NCI-H2081 treated with DMSO at 0.1 percent for 48 hours (cell line): ENCODE results near the gene CA7.
"Not testable (repeated sequence)": the region's sequence is repeated elsewhere in the genome, so short reads cannot be mapped to it uniquely, and the experiment has no call there.

ENCODE experiments used
- DNase-seq: peaks from one replicate; lab custom pipeline; 2025; lab: John Stamatoyannopoulos, UW

CA7 gene

GRCh38 chr16:66846831-66847230 lies 2.6 kb downstream of the CA7 start:
- no peak for DNase-seq

- no peak for DNase-seq
Measured at GRCh38 chr16:66847533-66848067, 3.4 kb downstream of the CA7 start.

- DNase-seq, result no peak
Measured at GRCh38 chr16:66848172-66848571, 4.0 kb downstream of the CA7 start.

- DNase-seq, result no peak
Measured at GRCh38 chr16:66849021-66849420, 4.8 kb downstream of the CA7 start.

- no peak for DNase-seq
Measured at GRCh38 chr16:66849549-66849948, 5.3 kb downstream of the CA7 start.

GRCh38 chr16:66850115-66850815 lies 6.1 kb downstream of the CA7 start:
- DNase-seq, result no peak

GRCh38 chr16:66851166-66851964 lies 7.2 kb downstream of the CA7 start:
- no peak for DNase-seq

- no peak for DNase-seq
Measured at GRCh38 chr16:66853261-66854139, 9.3 kb downstream of the CA7 start.

GRCh38 chr16:66856184-66856730 lies 12.0 kb downstream of the CA7 start:
- no peak for DNase-seq

- no peak for DNase-seq
Measured at GRCh38 chr16:66856801-66857200, 12.6 kb downstream of the CA7 start.

GRCh38 chr16:66857437-66857836 lies 13.2 kb downstream of the CA7 start:
- DNase-seq, result no peak

GRCh38 chr16:66858740-66859396 lies 14.7 kb downstream of the CA7 start:
- no peak for DNase-seq

GRCh38 chr16:66859397-66860068 lies 15.3 kb downstream of the CA7 start:
- no peak for DNase-seq

GRCh38 chr16:66862023-66862520 lies 17.9 kb downstream of the CA7 start:
- no peak for DNase-seq

- DNase-seq, result no peak
Measured at GRCh38 chr16:66863707-66864106, 19.5 kb downstream of the CA7 start.

GRCh38 chr16:66869424-66869823 lies 25.2 kb downstream of the CA7 start:
- DNase-seq, result no peak

GRCh38 chr16:66871363-66871762 lies 27.1 kb downstream of the CA7 start:
- DNase-seq, result not testable (repeated sequence)

GRCh38 chr16:66871840-66872239 lies 27.6 kb downstream of the CA7 start:
- no peak for DNase-seq

GRCh38 chr16:66872559-66872942 lies 28.3 kb downstream of the CA7 start:
- no peak for DNase-seq

GRCh38 chr16:66872943-66873684 lies 28.9 kb downstream of the CA7 start:
- DNase-seq, result no peak
